C4-2B (cell line): Measurements from ENCODE around the gene C14orf132.

ENCODE experiments used
- CTCF ChIP-seq: fragments of 450-650 bp; conservative IDR thresholded peaks from 2 replicates; pipeline ENCODE4 v1.5.1; 2017; ENCODE audit warnings: mild to moderate bottlenecking
- ZFX ChIP-seq: fragments of 450-650 bp; IDR thresholded peaks from 2 replicates; pipeline ENCODE4 v1.6.1; 2017

GRCh38 chr14:96105089-96105925 is 66.1 kb downstream of the C14orf132 start:
- TF ChIP-seq CTCF (no peak), ZFX (no peak)
